GM18909 (cell line): ENCODE data around the gene AAMP.

Source experiments
- ATAC-seq: cut with Tn5 transposase; IDR thresholded peaks from one replicate; pipeline ENCODE4 v1.9.1; 2021; ENCODE audit warnings: mild to moderate bottlenecking; ENCODE audit not compliant: unreplicated experiment, poor library complexity

The AAMP gene

GRCh38 chr2:218229851-218230250 lies 40.1 kb downstream of the AAMP start:
- no peak for ATAC-seq

GRCh38 chr2:218229239-218229638 lies 40.7 kb downstream of the AAMP start:
- peak; percentile 73 for ATAC-seq

GRCh38 chr2:218228366-218229090 lies 41.4 kb downstream of the AAMP start:
- no peak for ATAC-seq

- ATAC-seq = no peak
Measured at GRCh38 chr2:218226903-218227302, 43.0 kb downstream of the AAMP start.

- no peak for ATAC-seq
Measured at GRCh38 chr2:218224186-218224585, 45.8 kb downstream of the AAMP start.

- no peak for ATAC-seq
Measured at GRCh38 chr2:218223046-218223445, 46.9 kb downstream of the AAMP start.

- no peak for ATAC-seq
Measured at GRCh38 chr2:218221000-218221399, 48.9 kb downstream of the AAMP start.

- no peak for ATAC-seq
Measured at GRCh38 chr2:218219934-218220333, 50.0 kb downstream of the AAMP start.

- ATAC-seq = peak; percentile 46
Measured at GRCh38 chr2:218218268-218219185, 51.4 kb downstream of the AAMP start.

GRCh38 chr2:218217360-218218267 lies 52.3 kb downstream of the AAMP start:
- peak; percentile 45 for ATAC-seq

GRCh38 chr2:218216674-218217359 lies 53.1 kb downstream of the AAMP start, which contains the start of gene ARPC2:
Gene ARPC2 (plus strand): TSS chr2:218217189. CDS start chr2:218217471, 282 bp downstream.
- peak; percentile 71 for ATAC-seq

- ATAC-seq = no peak
Measured at GRCh38 chr2:218216336-218216673, 53.6 kb downstream of the AAMP start.
